T-helper 17 cell (primary cell): ENCODE results near the gene BRINP1. TPM values are rescaled to one million over a fixed set of nuclear protein-coding genes. Genes with fewer than 3 reads are reported as not detected.

ENCODE experiments used
- ATAC-seq: fragments of 150-1000 bp; cut with Tn5 transposase; 2 replicates; pipeline ENCODE4 v1.10.0; 2021; ENCODE audit warnings: mild to moderate bottlenecking, moderate library complexity
- DNase-seq, 3 donors: peaks; one replicate each; pipeline versions ENCODE4 v3.0.0 to v3.0.0-alpha.2; 2020 to 2021
- H3K9me3 ChIP-seq: one replicate; pipeline ENCODE4 v1.7.0; 2013; ENCODE audit warnings: low read length, mild to moderate bottlenecking; ENCODE audit not compliant: control insufficient read depth, poor library complexity, severe bottlenecking
- H3K27ac Mint-ChIP-seq: one replicate; pipeline ENCODE4 v1.8.0; 2022; ENCODE audit warnings: mild to moderate bottlenecking, moderate library complexity, mixed read lengths
- H3K27me3 Mint-ChIP-seq: one replicate; pipeline ENCODE4 v1.8.0; 2022; ENCODE audit warnings: mixed read lengths
- H3K36me3 Mint-ChIP-seq: one replicate; pipeline ENCODE4 v1.8.0; 2022; ENCODE audit warnings: low read depth, mixed read lengths
- H3K4me1 Mint-ChIP-seq: one replicate; pipeline ENCODE4 v1.8.0; 2022; ENCODE audit warnings: mild to moderate bottlenecking, mixed read lengths
- H3K4me3 Mint-ChIP-seq: one replicate; pipeline ENCODE4 v1.8.0; 2022; ENCODE audit warnings: mild to moderate bottlenecking, moderate library complexity, mixed read lengths
- total RNA-seq, 4 donors: library from RNA in 2 of 4; stranded (reverse) in 2 of 4; gene quantifications; one replicate each; pipeline ENCODE4 v1.2.3 and lab custom pipeline; 2022 to 2026

The BRINP1 gene, protein sequence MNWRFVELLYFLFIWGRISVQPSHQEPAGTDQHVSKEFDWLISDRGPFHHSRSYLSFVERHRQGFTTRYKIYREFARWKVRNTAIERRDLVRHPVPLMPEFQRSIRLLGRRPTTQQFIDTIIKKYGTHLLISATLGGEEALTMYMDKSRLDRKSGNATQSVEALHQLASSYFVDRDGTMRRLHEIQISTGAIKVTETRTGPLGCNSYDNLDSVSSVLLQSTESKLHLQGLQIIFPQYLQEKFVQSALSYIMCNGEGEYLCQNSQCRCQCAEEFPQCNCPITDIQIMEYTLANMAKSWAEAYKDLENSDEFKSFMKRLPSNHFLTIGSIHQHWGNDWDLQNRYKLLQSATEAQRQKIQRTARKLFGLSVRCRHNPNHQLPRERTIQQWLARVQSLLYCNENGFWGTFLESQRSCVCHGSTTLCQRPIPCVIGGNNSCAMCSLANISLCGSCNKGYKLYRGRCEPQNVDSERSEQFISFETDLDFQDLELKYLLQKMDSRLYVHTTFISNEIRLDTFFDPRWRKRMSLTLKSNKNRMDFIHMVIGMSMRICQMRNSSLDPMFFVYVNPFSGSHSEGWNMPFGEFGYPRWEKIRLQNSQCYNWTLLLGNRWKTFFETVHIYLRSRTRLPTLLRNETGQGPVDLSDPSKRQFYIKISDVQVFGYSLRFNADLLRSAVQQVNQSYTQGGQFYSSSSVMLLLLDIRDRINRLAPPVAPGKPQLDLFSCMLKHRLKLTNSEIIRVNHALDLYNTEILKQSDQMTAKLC
- total RNA-seq (not detected), total RNA-seq (lab: John Stamatoyannopoulos, UW) (0 reads per million in 2 donors)

DNA sequence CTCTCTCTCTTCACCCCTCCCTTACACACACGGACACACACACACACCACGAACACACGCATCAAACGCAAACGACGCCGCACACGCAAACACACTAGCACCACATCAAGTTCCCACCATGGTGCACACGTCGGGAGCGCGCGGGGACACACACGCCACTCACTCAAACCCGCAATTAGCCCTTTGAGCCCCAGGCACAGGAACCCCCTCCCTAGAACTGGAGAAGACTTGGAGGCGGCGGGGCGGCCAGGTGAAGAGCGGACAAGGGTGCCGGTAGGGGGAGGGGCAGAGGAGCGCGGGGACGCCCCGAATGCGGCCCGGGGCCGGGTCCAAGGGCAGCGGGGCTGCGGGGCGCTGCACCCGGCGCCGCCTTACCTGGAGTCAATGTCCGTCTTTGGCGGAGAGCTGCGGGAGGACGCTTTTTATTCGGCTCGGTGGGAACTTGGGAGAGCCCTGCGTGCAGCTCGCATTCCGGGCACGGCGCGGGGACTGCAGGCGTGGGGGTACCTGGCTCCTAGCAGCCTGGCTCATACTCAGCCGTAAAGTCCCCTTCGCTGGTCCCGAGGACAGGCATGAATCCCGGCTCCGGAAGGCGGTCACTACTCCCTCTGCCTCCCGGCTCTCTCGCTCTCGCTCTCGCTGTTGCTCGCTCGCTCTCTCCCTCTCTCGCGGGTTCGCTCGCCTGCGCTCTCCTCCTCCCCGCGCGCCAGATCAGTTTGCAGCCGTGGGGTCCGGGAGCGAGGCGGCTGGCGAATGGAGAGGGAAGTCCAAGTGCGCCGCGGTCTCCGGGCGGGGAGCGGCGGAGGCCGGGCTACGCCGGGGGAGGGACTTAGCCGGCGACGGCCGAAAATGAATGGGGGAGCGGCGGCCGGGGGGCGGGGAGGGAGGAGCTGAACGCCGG, at the start of gene BRINP1:
TSS of gene BRINP1 (minus strand) at position 755 of the 901 bp plus-strand sequence. CDS start 56,080 bp downstream, outside the sequence.
- H3K9me3 ChIP-seq = peaks cover 4% of the 10 kb centered on the region
- no peaks in the 10 kb centered on the region for H3K4me1 Mint-ChIP-seq
- DNase-seq (no peak), ATAC-seq (no peak)
- peaks cover 12% of the 10 kb centered on the region for H3K27me3 Mint-ChIP-seq
- H3K4me3 Mint-ChIP-seq = no peak within 1 kb of the TSS
- no peak within 1 kb of the TSS for H3K27ac Mint-ChIP-seq
- no peaks in the 10 kb centered on the region for H3K36me3 Mint-ChIP-seq

GRCh38 chr9:119418721-119419120, 49.5 kb upstream of the BRINP1 start:
- Mint-ChIP-seq H3K4me1 (no peaks in the 10 kb centered on the region), H3K4me3 (no peak overlapping the region), H3K36me3 (no peaks in the 10 kb centered on the region), H3K27ac (no peak overlapping the region), H3K27me3 (no peaks in the 10 kb centered on the region)
- DNase-seq (no peak), ATAC-seq (no peak)
- H3K9me3 ChIP-seq = no peaks in the 10 kb centered on the region

DNA sequence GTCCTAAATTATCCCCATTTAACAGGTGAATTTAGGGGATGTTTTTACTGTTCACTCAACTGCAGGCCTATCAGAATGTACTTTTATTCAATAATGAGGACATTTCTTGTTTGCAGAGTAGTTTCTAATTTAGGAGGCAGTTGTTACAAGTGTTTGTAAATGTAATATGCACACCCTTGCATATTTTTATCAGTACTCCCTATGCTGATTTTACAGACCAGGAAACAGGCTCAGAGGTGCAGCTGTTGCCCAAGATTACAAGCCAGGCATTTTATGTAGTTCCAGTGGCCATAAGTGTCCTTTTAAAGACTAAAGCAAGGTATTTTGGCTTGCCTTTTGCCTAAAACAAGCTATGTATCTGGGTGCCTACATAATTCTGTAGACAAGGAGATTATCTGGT, 47.6 kb upstream of the BRINP1 start:
- DNase-seq (no peak), ATAC-seq (no peak)
- Mint-ChIP-seq H3K27ac (no peak overlapping the region), H3K36me3 (no peaks in the 10 kb centered on the region), H3K4me1 (no peaks in the 10 kb centered on the region), H3K4me3 (no peak overlapping the region), H3K27me3 (no peaks in the 10 kb centered on the region)
- H3K9me3 ChIP-seq = no peaks in the 10 kb centered on the region

DNA sequence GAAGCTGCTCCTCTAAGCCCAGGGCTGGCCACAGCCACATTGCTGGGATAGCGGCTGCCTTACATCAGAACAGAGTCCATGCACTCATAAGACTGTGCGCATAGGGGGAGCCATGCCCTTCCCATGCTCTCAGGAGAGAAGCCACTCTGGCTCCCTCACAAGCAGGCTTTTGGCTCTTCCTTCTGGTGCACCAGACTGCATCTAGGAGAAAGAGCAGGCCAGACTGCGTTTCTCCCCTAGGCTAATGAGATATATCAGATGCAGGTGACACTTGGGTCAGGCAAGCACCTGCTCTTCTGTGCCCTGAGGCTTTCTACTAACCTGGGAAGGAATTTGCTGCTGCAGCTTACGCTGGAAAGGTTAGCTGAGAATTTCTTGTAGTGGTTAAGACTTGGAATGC, 43.2 kb upstream of the BRINP1 start:
- no peaks in the 10 kb centered on the region for H3K4me1 Mint-ChIP-seq
- no peak for DNase-seq
- H3K4me3 Mint-ChIP-seq = no peak overlapping the region
- no peak overlapping the region for H3K27ac Mint-ChIP-seq
- H3K9me3 ChIP-seq = no peaks in the 10 kb centered on the region
- no peak for ATAC-seq
- H3K36me3 Mint-ChIP-seq = no peaks in the 10 kb centered on the region
- H3K27me3 Mint-ChIP-seq = no peaks in the 10 kb centered on the region

- Mint-ChIP-seq H3K36me3 (no peaks in the 10 kb centered on the region), H3K4me1 (no peaks in the 10 kb centered on the region), H3K4me3 (no peak overlapping the region), H3K27me3 (no peaks in the 10 kb centered on the region), H3K27ac (no peak overlapping the region)
- no peak for DNase-seq
- H3K9me3 ChIP-seq = no peaks in the 10 kb centered on the region
- ATAC-seq = no peak
Measured at GRCh38 chr9:119409552-119409951, 40.3 kb upstream of the BRINP1 start.

DNA sequence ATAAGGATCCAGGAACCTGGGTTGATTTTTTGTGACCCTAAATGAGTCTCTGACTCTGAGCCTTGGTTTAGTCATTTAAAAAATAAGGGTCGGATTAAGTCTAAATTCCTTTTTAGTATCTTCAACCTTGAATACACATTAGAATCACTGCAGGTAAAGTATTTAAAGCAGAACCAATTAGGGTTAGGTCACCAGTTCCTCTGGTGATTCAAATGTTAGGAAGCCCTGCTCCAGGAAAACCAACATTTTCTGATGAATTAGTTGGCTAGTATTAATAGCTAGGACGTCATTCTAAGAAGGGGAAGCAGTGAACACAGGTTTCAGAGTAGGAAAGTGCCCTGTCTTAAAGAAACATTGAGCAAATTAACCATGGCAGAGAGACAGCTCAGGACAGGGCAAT, 31.4 kb upstream of the BRINP1 start:
- DNase-seq (no peak), ATAC-seq (no peak)
- H3K4me3 Mint-ChIP-seq = no peak overlapping the region
- H3K27ac Mint-ChIP-seq = no peak overlapping the region
- no peaks in the 10 kb centered on the region for H3K27me3 Mint-ChIP-seq
- H3K4me1 Mint-ChIP-seq = no peaks in the 10 kb centered on the region
- H3K36me3 Mint-ChIP-seq = no peaks in the 10 kb centered on the region
- H3K9me3 ChIP-seq = no peaks in the 10 kb centered on the region

DNA sequence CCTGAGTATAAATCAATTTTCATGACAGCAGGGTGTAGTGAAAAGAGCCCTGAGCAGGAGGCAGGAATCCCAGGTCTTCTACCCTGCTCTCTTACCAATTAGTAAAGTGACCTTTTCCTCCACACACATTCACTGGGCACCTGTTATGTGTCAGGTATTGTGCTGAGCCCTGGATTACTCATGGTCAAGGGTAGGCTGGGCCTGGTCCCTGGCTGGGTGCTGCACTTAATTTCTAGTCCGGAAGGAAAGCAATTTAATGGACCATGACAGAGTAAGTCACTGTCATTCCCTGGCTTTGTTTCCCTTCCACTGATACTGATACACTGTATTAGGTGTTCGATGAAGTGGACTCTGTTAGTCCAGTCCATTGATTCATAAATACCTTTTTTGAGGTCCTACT, 29.1 kb upstream of the BRINP1 start:
- no peaks in the 10 kb centered on the region for H3K4me1 Mint-ChIP-seq
- no peak overlapping the region for H3K4me3 Mint-ChIP-seq
- DNase-seq (no peak), ATAC-seq (no peak)
- H3K9me3 ChIP-seq = no peaks in the 10 kb centered on the region
- H3K27ac Mint-ChIP-seq = no peak overlapping the region
- no peaks in the 10 kb centered on the region for H3K36me3 Mint-ChIP-seq
- no peaks in the 10 kb centered on the region for H3K27me3 Mint-ChIP-seq

GRCh38 chr9:119391878-119392277, 22.6 kb upstream of the BRINP1 start:
- no peaks in the 10 kb centered on the region for H3K36me3 Mint-ChIP-seq
- no peaks in the 10 kb centered on the region for H3K9me3 ChIP-seq
- no peaks in the 10 kb centered on the region for H3K4me1 Mint-ChIP-seq
- ATAC-seq (no peak), DNase-seq (no peak)
- no peaks in the 10 kb centered on the region for H3K27me3 Mint-ChIP-seq
- H3K27ac Mint-ChIP-seq = no peak overlapping the region
- no peak overlapping the region for H3K4me3 Mint-ChIP-seq

DNA sequence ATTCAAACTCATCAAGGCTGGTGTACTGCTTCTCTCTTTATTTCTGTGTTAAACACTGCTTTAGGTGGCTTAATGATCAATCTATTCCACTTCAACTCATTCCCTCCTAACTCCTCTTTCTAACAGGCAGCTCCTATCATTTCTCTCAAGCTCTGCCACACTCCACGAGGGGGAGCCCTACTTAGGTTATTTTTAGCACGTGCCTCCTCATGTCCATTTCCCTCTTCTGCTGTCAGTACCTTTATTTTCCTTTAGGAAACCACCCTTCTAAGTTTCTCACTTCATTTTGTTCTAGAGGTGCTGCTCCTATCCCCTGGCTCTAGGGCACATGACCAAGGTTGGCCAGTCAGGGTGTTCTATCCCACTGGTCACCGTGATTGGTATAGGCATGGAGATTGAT, 6.7 kb upstream of the BRINP1 start:
- H3K4me3 Mint-ChIP-seq = no peak overlapping the region
- ATAC-seq (no peak), DNase-seq (no peak)
- peaks cover 2% of the 10 kb centered on the region for H3K9me3 ChIP-seq
- H3K27ac Mint-ChIP-seq = no peak overlapping the region
- no peaks in the 10 kb centered on the region for H3K27me3 Mint-ChIP-seq
- no peaks in the 10 kb centered on the region for H3K4me1 Mint-ChIP-seq
- H3K36me3 Mint-ChIP-seq = no peaks in the 10 kb centered on the region

DNA sequence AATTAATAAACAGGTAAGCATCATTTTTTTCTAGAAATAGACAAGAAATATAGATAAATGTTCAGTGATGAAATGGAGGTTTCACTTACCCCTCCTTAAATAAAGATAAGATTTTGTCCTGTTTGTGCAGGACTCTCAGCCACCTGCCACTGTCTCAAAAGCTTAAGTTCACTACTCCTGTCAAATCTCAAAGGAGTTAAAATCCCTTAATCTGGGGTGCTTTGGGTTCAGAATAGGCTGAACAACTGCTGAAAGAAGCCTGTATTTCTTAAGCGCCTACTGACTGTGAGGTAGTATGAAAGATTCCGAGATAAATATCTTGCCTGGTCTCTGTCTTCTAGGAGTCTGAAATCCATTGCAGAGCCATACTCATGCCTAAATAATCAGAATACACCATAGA, 3.7 kb upstream of the BRINP1 start:
- Mint-ChIP-seq H3K4me1 (no peaks in the 10 kb centered on the region), H3K27ac (no peak overlapping the region), H3K4me3 (no peak overlapping the region), H3K27me3 (peaks cover 8% of the 10 kb centered on the region), H3K36me3 (no peaks in the 10 kb centered on the region)
- H3K9me3 ChIP-seq = peaks cover 4% of the 10 kb centered on the region
- DNase-seq (no peak), ATAC-seq (no peak)

DNA sequence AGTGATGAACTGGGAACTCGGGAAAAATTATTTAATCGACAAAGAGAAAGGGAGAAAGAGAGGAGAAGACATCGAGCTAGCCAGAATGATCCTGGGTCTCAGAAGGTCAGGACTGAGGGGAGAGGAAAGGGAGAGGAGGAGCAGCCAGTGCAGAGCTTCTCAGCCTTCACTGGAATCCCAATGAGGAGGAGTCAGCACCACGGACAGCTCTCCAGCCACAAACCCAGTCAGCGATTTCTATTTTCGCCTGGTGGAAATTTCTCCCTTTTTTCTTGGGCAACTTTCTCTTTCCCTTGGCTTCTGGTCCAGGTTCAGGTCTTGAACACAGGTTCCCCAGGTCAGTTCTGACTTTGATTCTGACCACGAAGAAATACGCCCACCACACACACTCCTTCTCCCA, 1.6 kb upstream of the BRINP1 start:
- Mint-ChIP-seq H3K4me3 (no peak overlapping the region), H3K36me3 (no peaks in the 10 kb centered on the region), H3K4me1 (no peaks in the 10 kb centered on the region), H3K27ac (no peak overlapping the region), H3K27me3 (peaks cover 12% of the 10 kb centered on the region)
- DNase-seq (no peak), ATAC-seq (no peak)
- H3K9me3 ChIP-seq = peaks cover 4% of the 10 kb centered on the region

DNA sequence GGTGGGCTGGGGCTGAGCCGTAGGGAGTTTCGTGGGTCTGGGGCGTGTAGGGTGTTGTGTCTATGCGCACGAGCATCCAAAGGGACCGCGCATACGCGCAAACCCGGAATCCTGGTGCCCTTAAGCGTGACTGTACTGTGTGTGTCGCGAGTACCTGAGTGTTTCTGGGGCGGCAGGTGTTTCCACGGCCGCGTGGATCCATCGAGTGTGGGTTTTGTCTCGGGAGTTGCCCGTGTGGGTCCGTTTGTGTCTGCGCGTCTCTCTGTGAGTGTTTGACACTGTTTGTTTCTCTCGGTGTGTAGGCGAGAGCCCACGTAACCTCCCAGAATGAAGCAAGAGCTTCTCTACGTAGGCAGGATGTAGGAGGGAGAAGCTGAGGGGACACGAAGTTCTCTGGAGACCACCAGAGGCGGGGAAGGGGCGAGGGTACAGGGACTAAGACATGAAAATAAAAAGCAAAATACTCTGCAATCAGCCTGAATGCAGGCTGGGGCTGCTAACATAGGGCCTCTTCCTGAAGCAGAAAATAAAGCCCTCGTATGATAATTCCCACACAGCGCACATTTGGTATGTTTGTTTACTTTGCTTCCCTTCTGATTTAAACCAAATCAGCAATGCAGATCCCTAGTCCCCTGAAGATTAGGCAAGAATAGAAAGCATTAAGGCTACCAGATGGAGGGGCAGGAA, 588 bp upstream of the BRINP1 start:
- Mint-ChIP-seq H3K27me3 (peaks cover 12% of the 10 kb centered on the region), H3K27ac (no peak overlapping the region), H3K36me3 (no peaks in the 10 kb centered on the region), H3K4me1 (no peaks in the 10 kb centered on the region), H3K4me3 (no peak overlapping the region)
- DNase-seq (no peak), ATAC-seq (no peak)
- H3K9me3 ChIP-seq = peaks cover 4% of the 10 kb centered on the region
